HepG2 (cell line): ENCODE measurements around the gene PDCD10. TPM values are rescaled to one million over a fixed set of nuclear protein-coding genes. Genes with fewer than 3 reads are reported as not detected.

Experiments used
- ARNT ChIP-seq: fragments of 450-650 bp; IDR thresholded peaks from 2 replicates; pipeline ENCODE4 v1.6.1; 2017
- ATF4 ChIP-seq, 2 experiments: fragments of 450-650 bp in 1 of 2; sonication (generic) in 1 of 2; formaldehyde crosslinking; IDR thresholded peaks; 2 replicates each; pipeline versions ENCODE4 v1.5.0 to v1.8.0; 2020 to 2022; ENCODE audit warnings: mild to moderate bottlenecking in 1 of 2, missing genetic modification reagents in 1 of 2
- DRAP1 ChIP-seq: IDR thresholded peaks from 2 replicates; pipeline ENCODE4 v1.6.1; 2016; ENCODE audit warnings: missing genetic modification reagents, missing compliant biosample characterization
- EZH2 ChIP-seq: conservative IDR thresholded peaks from 2 replicates; pipeline ENCODE4 v1.6.1; 2012; ENCODE audit warnings: mild to moderate bottlenecking, low read depth, low read length, moderate library complexity
- GFI1 ChIP-seq: sonication (generic); formaldehyde crosslinking; IDR thresholded peaks from 2 replicates; pipeline ENCODE4 v1.5.0; 2020; ENCODE audit warnings: missing genetic modification reagents, mild to moderate bottlenecking, borderline replicate concordance
- JDP2 ChIP-seq: sonication (generic); formaldehyde crosslinking; IDR thresholded peaks from 2 replicates; pipeline ENCODE4 v1.8.1; 2022; ENCODE audit warnings: missing genetic modification reagents, borderline replicate concordance
- MIXL1 ChIP-seq: IDR thresholded peaks from 2 replicates; pipeline ENCODE4 v1.6.1; 2016
- NAIF1 ChIP-seq: sonication (generic); formaldehyde crosslinking; IDR thresholded peaks from 2 replicates; pipeline ENCODE4 v1.5.0; 2020; ENCODE audit warnings: mild to moderate bottlenecking, missing genetic modification reagents, borderline replicate concordance
- NRL ChIP-seq: sonication (generic); formaldehyde crosslinking; IDR thresholded peaks from 2 replicates; pipeline ENCODE4 v1.5.0; 2020; ENCODE audit warnings: missing genetic modification reagents, mild to moderate bottlenecking, moderate library complexity, borderline replicate concordance
- PTBP1 ChIP-seq: fragments of 200-400 bp; formaldehyde crosslinking; IDR thresholded peaks from 2 replicates; pipeline ENCODE4 v1.6.1; 2018; ENCODE audit warnings: low read length, low read depth; ENCODE audit not compliant: poor library complexity, severe bottlenecking
- SATB2 ChIP-seq: sonication (generic); formaldehyde crosslinking; IDR thresholded peaks from 2 replicates; pipeline ENCODE4 v1.5.0; 2020; ENCODE audit warnings: missing genetic modification reagents
- SMARCC2 ChIP-seq: fragments of 450-650 bp; IDR thresholded peaks from 2 replicates; pipeline ENCODE4 v1.6.1; 2017; ENCODE audit warnings: antibody characterized with exemption, mild to moderate bottlenecking
- SRSF9 ChIP-seq: fragments of 200-400 bp; formaldehyde crosslinking; IDR thresholded peaks from 2 replicates; pipeline ENCODE4 v1.6.1; 2018; ENCODE audit warnings: borderline replicate concordance, mild to moderate bottlenecking, low read depth, low read length; ENCODE audit not compliant: insufficient read depth, poor library complexity, severe bottlenecking
- STAG1 ChIP-seq: sonication (generic); formaldehyde crosslinking; IDR thresholded peaks from 2 replicates; pipeline ENCODE4 v1.4.0; 2020; ENCODE audit warnings: missing genetic modification reagents
- STAT5B ChIP-seq: sonication (generic); formaldehyde crosslinking; IDR thresholded peaks from 2 replicates; pipeline ENCODE4 v1.4.0; 2020; ENCODE audit warnings: missing genetic modification reagents
- ZNF205 ChIP-seq: IDR thresholded peaks from 2 replicates; pipeline ENCODE4 v1.6.1; 2018; ENCODE audit warnings: missing biosample characterization, missing genetic modification reagents
- ZNF432 ChIP-seq: sonication (generic); formaldehyde crosslinking; IDR thresholded peaks from 2 replicates; pipeline ENCODE4 v1.5.0; 2020; ENCODE audit warnings: missing genetic modification reagents, mild to moderate bottlenecking, borderline replicate concordance
- ZNF614 ChIP-seq: IDR thresholded peaks from 2 replicates; pipeline ENCODE4 v1.6.1; 2018; ENCODE audit warnings: missing biosample characterization, missing genetic modification reagents, inconsistent platforms, borderline replicate concordance
- ZSCAN12 ChIP-seq: sonication (generic); formaldehyde crosslinking; IDR thresholded peaks from 2 replicates; pipeline ENCODE4 v1.9.0; 2021; ENCODE audit warnings: mild to moderate bottlenecking, missing genetic modification reagents
- polyA plus RNA-seq, 8 experiments: library from polyadenylated mRNA; depleted of rRNA in 3 of 8; stranded (reverse) in 7 of 8; unstranded in 1 of 8; fragments of >200 nt; fragmentation: Illumina TruSeq in 4 of 8; extraction: Trizol in 4 of 8; gene quantifications; 2 replicates each; pipeline versions ENCODE4 v1.2.1 to v1.2.3, GENCODE V29; 2011 to 2016; ENCODE audit warnings: low read depth in 4 of 8, missing spikeins in 1 of 8, mixed read lengths in 1 of 8; ENCODE audit not compliant: insufficient read depth in 1 of 8
- total RNA-seq, 5 experiments: library from RNA; depleted of rRNA; stranded (reverse); fragments of >200 nt; fragmentation: Illumina TruSeq; extraction: Trizol; gene quantifications; 2 replicates each; pipeline ENCODE4 v1.2.3, GENCODE V29; 2016; ENCODE audit warnings: low read depth in 1 of 5
- TF ChIP-seq, protein P1 (sequence below): sonication (generic); formaldehyde crosslinking; IDR thresholded peaks from 2 replicates; pipeline ENCODE4 v1.4.0; 2020; ENCODE audit warnings: missing genetic modification reagents, mild to moderate bottlenecking, borderline replicate concordance
- TF ChIP-seq, protein P2 (sequence below): sonication (generic); formaldehyde crosslinking; IDR thresholded peaks from 2 replicates; pipeline ENCODE4 v1.5.0; 2020; ENCODE audit warnings: missing genetic modification reagents
- TF ChIP-seq, protein P3 (sequence below): sonication (generic); formaldehyde crosslinking; IDR thresholded peaks from 2 replicates; pipeline ENCODE4 v1.5.0; 2020; ENCODE audit warnings: missing genetic modification reagents, mild to moderate bottlenecking, borderline replicate concordance

Gene PDCD10
- total and polyA plus RNA-seq, 2 of the 13 experiments (the other 11 are each of a cell fraction or from before 2014, with no cell fraction given), result 48.5 to 53.9 TPM

- TF ChIP-seq, protein P1, sequence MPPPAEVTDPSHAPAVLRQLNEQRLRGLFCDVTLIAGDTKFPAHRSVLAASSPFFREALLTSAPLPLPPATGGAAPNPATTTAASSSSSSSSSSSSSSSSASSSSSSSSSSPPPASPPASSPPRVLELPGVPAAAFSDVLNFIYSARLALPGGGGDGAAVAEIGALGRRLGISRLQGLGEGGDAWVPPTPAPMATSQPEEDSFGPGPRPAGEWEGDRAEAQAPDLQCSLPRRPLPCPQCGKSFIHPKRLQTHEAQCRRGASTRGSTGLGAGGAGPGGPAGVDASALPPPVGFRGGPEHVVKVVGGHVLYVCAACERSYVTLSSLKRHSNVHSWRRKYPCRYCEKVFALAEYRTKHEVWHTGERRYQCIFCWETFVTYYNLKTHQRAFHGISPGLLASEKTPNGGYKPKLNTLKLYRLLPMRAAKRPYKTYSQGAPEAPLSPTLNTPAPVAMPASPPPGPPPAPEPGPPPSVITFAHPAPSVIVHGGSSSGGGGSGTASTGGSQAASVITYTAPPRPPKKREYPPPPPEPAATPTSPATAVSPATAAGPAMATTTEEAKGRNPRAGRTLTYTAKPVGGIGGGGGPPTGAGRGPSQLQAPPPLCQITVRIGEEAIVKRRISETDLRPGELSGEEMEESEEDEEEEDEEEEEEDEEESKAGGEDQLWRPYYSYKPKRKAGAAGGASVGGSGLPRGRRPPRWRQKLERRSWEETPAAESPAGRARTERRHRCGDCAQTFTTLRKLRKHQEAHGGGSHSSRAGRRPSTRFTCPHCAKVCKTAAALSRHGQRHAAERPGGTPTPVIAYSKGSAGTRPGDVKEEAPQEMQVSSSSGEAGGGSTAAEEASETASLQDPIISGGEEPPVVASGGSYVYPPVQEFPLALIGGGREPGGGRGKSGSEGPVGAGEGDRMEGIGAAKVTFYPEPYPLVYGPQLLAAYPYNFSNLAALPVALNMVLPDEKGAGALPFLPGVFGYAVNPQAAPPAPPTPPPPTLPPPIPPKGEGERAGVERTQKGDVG (CRISPR knock-in tag), result no peak
- TF ChIP-seq, protein P2, sequence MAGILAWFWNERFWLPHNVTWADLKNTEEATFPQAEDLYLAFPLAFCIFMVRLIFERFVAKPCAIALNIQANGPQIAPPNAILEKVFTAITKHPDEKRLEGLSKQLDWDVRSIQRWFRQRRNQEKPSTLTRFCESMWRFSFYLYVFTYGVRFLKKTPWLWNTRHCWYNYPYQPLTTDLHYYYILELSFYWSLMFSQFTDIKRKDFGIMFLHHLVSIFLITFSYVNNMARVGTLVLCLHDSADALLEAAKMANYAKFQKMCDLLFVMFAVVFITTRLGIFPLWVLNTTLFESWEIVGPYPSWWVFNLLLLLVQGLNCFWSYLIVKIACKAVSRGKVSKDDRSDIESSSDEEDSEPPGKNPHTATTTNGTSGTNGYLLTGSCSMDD (CRISPR knock-in tag), result no peak
- no peak for TF ChIP-seq ZNF205 (CRISPR knock-in tag)
- no peak for TF ChIP-seq ATF4 (CRISPR knock-in tag; IDR thresholded peaks at IDR 0.05)
- TF ChIP-seq DRAP1 (CRISPR knock-in tag), result peak; percentile 88
- TF ChIP-seq NRL (CRISPR knock-in tag), result no peak; the same call in none of the 2 replicates
- no peak; the same call in 1 of the 2 replicates for TF ChIP-seq STAT5B (CRISPR knock-in tag)
- no peak for TF ChIP-seq SMARCC2
- TF ChIP-seq, protein P3, sequence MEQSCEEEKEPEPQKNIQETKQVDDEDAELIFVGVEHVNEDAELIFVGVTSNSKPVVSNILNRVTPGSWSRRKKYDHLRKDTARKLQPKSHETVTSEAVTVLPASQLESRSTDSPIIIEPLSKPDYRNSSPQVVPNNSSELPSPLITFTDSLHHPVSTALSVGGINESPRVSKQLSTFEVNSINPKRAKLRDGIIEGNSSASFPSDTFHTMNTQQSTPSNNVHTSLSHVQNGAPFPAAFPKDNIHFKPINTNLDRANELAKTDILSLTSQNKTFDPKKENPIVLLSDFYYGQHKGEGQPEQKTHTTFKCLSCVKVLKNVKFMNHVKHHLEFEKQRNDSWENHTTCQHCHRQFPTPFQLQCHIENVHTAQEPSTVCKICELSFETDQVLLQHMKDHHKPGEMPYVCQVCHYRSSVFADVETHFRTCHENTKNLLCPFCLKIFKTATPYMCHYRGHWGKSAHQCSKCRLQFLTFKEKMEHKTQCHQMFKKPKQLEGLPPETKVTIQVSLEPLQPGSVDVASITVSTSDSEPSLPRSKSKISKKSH (CRISPR knock-in tag), result no peak; the same call in 1 of the 2 replicates
- no peak for TF ChIP-seq NAIF1 (CRISPR knock-in tag)
- TF ChIP-seq ZNF432, result no peak
- no peak for TF ChIP-seq PTBP1
- TF ChIP-seq GFI1 (CRISPR knock-in tag), result no peak; the same call in 1 of the 2 replicates
- no peak for TF ChIP-seq SATB2 (CRISPR knock-in tag)
- TF ChIP-seq JDP2 (CRISPR knock-in tag), result no peak
- TF ChIP-seq MIXL1 (CRISPR knock-in tag), result peak; percentile 8; the same call in 1 of the 2 replicates
- no peak for TF ChIP-seq STAG1
- TF ChIP-seq ARNT, result no peak
- no peak for TF ChIP-seq SRSF9
- TF ChIP-seq ZSCAN12 (CRISPR knock-in tag), result no peak
- no peak for TF ChIP-seq ZNF614 (CRISPR knock-in tag)
- TF ChIP-seq EZH2, result no peak
Observed at GRCh38 chr3:167735233-167736138, 794 bp upstream of the PDCD10 start, which contains the start of gene SERPINI1 (continued).
